GM12865 (cell line): ENCODE results near the gene DCST2.

ENCODE experiments used
- DNase-seq: peaks from one replicate; pipeline ENCODE4 v3.0.0; 2010; ENCODE audit warnings: low read depth
- H3K4me3 ChIP-seq: 2 replicates; pipeline ENCODE4 v1.5.1; 2011; ENCODE audit warnings: mild to moderate bottlenecking, low read depth, low read length, control low read depth
- CTCF ChIP-seq: IDR thresholded peaks from 2 replicates; pipeline ENCODE4 v1.5.1; 2011; ENCODE audit warnings: low read length, control low read depth, low read depth, inconsistent platforms; ENCODE audit not compliant: insufficient read depth; ENCODE audit errors: missing control alignments

The DCST2 gene

GRCh38 chr1:155040358-155041093 is 6.9 kb upstream of the DCST2 start:
- TF ChIP-seq CTCF = no peak
- DNase-seq = no peak
- H3K4me3 ChIP-seq = no peak overlapping the region

- DNase-seq = no peak
- H3K4me3 ChIP-seq = no peak overlapping the region
- TF ChIP-seq CTCF = no peak
Measured at GRCh38 chr1:155039308-155039669, 5.7 kb upstream of the DCST2 start.

GRCh38 chr1:155038602-155039307 is 5.2 kb upstream of the DCST2 start:
- TF ChIP-seq CTCF = no peak
- no peak for DNase-seq
- H3K4me3 ChIP-seq = no peak overlapping the region

GRCh38 chr1:155037851-155038441 is 4.4 kb upstream of the DCST2 start:
- TF ChIP-seq CTCF = no peak
- H3K4me3 ChIP-seq = no peak overlapping the region
- DNase-seq = no peak

GRCh38 chr1:155037043-155037442 is 3.5 kb upstream of the DCST2 start:
- no peak overlapping the region for H3K4me3 ChIP-seq
- no peak for DNase-seq
- TF ChIP-seq CTCF = no peak

GRCh38 chr1:155035936-155036335 is 2.4 kb upstream of the DCST2 start:
- no peak for DNase-seq
- H3K4me3 ChIP-seq = no peak overlapping the region
- TF ChIP-seq CTCF = no peak
